ENCODE measurements around the gene RASSF1. TPM values are rescaled to one million over a fixed set of nuclear protein-coding genes. Genes with fewer than 3 reads are reported as not detected.

The RASSF1 gene
- total RNA-seq, 1 experiment from 2014 or later: 15.9 TPM

DNA sequence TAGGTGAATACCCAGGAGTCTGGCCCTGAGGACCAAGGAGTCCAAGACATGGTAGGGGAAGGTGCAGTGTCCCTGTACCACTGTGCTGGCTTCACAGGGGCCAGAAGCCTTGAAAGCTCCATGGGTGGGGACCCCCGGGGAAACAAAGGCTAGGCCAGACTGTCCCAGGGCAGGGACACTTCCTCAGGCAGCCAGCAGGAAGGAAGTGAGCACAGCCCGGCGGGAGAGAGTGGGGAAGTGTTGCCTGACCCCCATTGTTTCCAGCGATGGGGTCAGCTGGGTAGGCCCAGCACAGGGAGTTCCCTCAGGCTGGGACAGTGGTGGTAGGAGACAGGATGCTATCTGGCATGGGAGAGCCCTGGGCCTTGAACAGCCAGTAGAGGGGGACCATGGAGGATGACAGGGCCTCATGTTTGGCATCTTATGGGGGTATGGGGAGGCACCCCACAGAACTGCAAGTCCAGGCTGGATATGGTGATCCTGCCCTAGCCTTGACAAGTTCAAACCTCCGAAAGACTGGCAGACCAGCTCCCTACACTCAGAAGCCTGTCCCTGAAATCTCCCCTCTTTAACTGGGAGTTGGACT lies 16.9 kb downstream of the RASSF1 start:
- Histone ChIP-seq H3K4me1 (replicated peaks; ENCODE audit: insufficient read depth) (peaks cover 16% of the 10 kb centered on the region), H3K9me3 (ENCODE audit: insufficient read depth, low read depth) (no peaks in the 10 kb centered on the region), H4K20me1 (ENCODE audit: insufficient read depth) (peaks cover 4% of the 10 kb centered on the region; the same call in 1 of the 2 replicates), H3K79me2 (ENCODE audit: low read depth) (peaks cover 38% of the 10 kb centered on the region), H3K27me3 (ENCODE audit: insufficient read depth, low read depth) (no peaks in the 10 kb centered on the region), H3K4me3 (no peak overlapping the region), H3K36me3 (ENCODE audit: low read depth) (peaks cover 7% of the 10 kb centered on the region; the same call in 1 of the 2 replicates), H3K4me2 (no peak overlapping the region), H2AFZ (no peak overlapping the region), H3K27ac (no peak overlapping the region), H3F3A (ENCODE audit: insufficient read depth, low read depth) (peaks cover 14% of the 10 kb centered on the region), H3K9me2 (ENCODE audit: insufficient read depth) (no peaks in the 10 kb centered on the region)
- CTCF ChIA-PET: interaction anchor here (0.5 to 1.6 kb wide), 5 partner anchors 20 to 97 kb away, joined by 3 to 10 read pairs (median 4); partner anchors contain the start of gene HYAL1
- TF ChIP-seq, protein P1, sequence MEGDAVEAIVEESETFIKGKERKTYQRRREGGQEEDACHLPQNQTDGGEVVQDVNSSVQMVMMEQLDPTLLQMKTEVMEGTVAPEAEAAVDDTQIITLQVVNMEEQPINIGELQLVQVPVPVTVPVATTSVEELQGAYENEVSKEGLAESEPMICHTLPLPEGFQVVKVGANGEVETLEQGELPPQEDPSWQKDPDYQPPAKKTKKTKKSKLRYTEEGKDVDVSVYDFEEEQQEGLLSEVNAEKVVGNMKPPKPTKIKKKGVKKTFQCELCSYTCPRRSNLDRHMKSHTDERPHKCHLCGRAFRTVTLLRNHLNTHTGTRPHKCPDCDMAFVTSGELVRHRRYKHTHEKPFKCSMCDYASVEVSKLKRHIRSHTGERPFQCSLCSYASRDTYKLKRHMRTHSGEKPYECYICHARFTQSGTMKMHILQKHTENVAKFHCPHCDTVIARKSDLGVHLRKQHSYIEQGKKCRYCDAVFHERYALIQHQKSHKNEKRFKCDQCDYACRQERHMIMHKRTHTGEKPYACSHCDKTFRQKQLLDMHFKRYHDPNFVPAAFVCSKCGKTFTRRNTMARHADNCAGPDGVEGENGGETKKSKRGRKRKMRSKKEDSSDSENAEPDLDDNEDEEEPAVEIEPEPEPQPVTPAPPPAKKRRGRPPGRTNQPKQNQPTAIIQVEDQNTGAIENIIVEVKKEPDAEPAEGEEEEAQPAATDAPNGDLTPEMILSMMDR (conservative IDR thresholded peaks at IDR 0.05): no peak
- TF ChIP-seq EZH2 (IDR thresholded peaks at IDR 0.05; ENCODE audit: low read depth): no peak
- DNase-seq: no peak
- POLR2A ChIA-PET (ENCODE audit: unreplicated experiment): interaction anchor here (0.5 to 0.6 kb wide), 2 partner anchors 24 to 30 kb away, joined by 5 to 14 read pairs; no protein-coding TSS in a partner anchor
- intact Hi-C loops (cut with micrococcal nuclease; ENCODE audit: unreplicated experiment): loop anchor here (1.0 kb wide), 3 partner anchors 49 to 96 kb away; no protein-coding TSS in a partner anchor
- BruUV-seq (replicated peaks): no TSS peak

DNA sequence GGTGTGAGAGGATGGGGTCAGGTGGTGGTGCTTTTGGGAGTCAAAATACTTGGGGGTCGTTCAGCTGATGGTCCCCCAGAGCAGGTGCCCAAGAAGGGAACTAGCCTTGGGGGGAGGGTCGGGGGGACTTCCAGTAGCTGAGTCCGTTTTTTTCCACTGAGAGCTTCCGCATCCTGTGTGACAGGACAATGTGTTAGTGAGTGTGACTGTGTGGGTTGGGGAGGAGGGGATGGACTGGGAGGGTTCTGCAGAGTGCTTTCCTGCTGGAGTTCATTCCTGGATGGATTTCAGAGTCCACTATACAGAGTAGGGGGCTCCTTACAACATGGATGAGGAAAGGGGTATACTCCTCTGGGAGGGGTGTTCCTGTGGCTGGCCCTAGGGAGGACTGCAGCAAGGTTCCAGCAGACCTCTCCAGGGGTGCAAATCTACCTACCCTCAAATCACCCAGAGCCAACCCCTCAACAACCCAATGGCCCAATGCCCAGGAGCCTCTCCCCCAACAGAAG lies 17.5 kb downstream of the RASSF1 start:
- ChIA-PET POLR2A (ENCODE audit: unreplicated experiment) (interaction anchor here (0.5 kb wide), 1 partner anchor 24 kb away, joined by 14 read pairs; no protein-coding TSS in a partner anchor), CTCF (interaction anchor here (1.1 kb wide), 1 partner anchor 51 kb away, joined by 7 read pairs; no protein-coding TSS in a partner anchor)
- Histone ChIP-seq H4K20me1 (ENCODE audit: insufficient read depth) (peaks cover 4% of the 10 kb centered on the region; the same call in 1 of the 2 replicates), H3F3A (ENCODE audit: insufficient read depth, low read depth) (peaks cover 14% of the 10 kb centered on the region; the same call in 1 of the 2 replicates), H3K4me3 (no peak overlapping the region), H3K9me2 (ENCODE audit: insufficient read depth) (no peaks in the 10 kb centered on the region), H3K4me1 (replicated peaks; ENCODE audit: insufficient read depth) (peaks cover 18% of the 10 kb centered on the region), H3K27me3 (ENCODE audit: insufficient read depth, low read depth) (no peaks in the 10 kb centered on the region), H3K36me3 (ENCODE audit: low read depth) (peaks cover 7% of the 10 kb centered on the region; the same call in 1 of the 2 replicates), H3K9me3 (ENCODE audit: insufficient read depth, low read depth) (no peaks in the 10 kb centered on the region), H3K4me2 (no peak overlapping the region), H3K79me2 (ENCODE audit: low read depth) (peaks cover 41% of the 10 kb centered on the region), H3K27ac (no peak overlapping the region), H2AFZ (no peak overlapping the region)
- intact Hi-C loops (cut with micrococcal nuclease; ENCODE audit: unreplicated experiment): no loop called here
- no TSS peak for BruUV-seq (replicated peaks)
- DNase-seq: no peak
- TF ChIP-seq, protein P1 (conservative IDR thresholded peaks at IDR 0.05): no peak
- no peak for TF ChIP-seq EZH2 (IDR thresholded peaks at IDR 0.05; ENCODE audit: low read depth)

DNA sequence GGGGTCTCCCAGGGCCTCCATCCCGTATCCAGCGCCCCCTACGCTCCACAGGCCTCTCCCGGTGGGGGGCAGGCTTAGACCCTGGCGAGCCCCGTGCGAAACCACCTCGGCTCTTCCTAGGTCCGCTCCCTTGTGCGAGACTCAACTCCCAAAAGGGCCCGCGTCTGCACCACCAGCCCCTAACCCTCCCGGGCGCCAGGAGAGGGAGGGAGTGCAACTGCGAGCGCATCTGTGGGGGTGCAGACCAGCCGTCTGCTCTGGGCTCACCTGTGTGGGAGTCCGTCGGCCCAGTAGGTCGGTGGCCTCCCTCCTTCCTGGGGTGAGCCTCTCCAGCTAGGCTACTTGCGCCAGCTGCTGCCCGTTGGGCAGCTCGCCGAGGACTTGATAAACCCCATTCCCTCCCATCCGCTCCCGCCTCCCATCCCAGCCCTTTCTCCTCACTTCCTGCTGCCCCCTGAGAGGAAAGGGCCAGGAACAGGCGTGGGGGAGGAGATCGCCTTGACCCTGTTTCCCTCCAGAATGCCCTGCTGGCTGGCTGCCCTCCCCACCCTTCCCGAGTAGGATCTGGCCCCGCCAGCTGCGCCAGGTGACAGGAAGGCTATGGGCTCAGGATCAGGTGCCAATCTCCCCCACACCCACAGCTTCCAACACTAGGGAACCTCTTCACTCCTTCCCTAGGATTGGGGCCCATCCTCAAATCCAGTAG lies 18.1 kb downstream of the RASSF1 start, which contains the start of gene HYAL2:
TSS of gene HYAL2 (minus strand) at position 360 of the 706 bp plus-strand sequence. CDS start 2,256 bp downstream, outside the sequence.
- Histone ChIP-seq H3K4me1 (replicated peaks; ENCODE audit: insufficient read depth) (peaks cover 24% of the 10 kb centered on the region), H3K27me3 (ENCODE audit: insufficient read depth, low read depth) (no peaks in the 10 kb centered on the region), H4K20me1 (ENCODE audit: insufficient read depth) (peaks cover 4% of the 10 kb centered on the region; the same call in 1 of the 2 replicates), H3K9me3 (ENCODE audit: insufficient read depth, low read depth) (no peaks in the 10 kb centered on the region), H3K27ac (peak within 1 kb of the TSS; percentile 83), H2AFZ (peak within 1 kb of the TSS; percentile 91), H3K79me2 (ENCODE audit: low read depth) (peaks cover 37% of the 10 kb centered on the region), H3K4me2 (peak within 1 kb of the TSS; percentile 91), H3K9me2 (ENCODE audit: insufficient read depth) (no peaks in the 10 kb centered on the region), H3K36me3 (ENCODE audit: low read depth) (peaks cover 7% of the 10 kb centered on the region; the same call in 1 of the 2 replicates), H3K4me3 (peak within 1 kb of the TSS; percentile 69), H3F3A (ENCODE audit: insufficient read depth, low read depth) (peaks cover 20% of the 10 kb centered on the region)
- ChIA-PET POLR2A (ENCODE audit: unreplicated experiment) (no interaction called here), CTCF (interaction anchor here (1.1 kb wide), 1 partner anchor 50 kb away, joined by 7 read pairs; no protein-coding TSS in a partner anchor)
- TF ChIP-seq, protein P1 (conservative IDR thresholded peaks at IDR 0.05): no peak
- no peak for TF ChIP-seq EZH2 (IDR thresholded peaks at IDR 0.05; ENCODE audit: low read depth)
- intact Hi-C loops (cut with micrococcal nuclease; ENCODE audit: unreplicated experiment): no loop called here
- BruUV-seq (replicated peaks): no TSS peak
- no peak for DNase-seq

Measured in PC-9 (cell line).